PFSK-1 (cell line): ENCODE measurements around the gene DIAPH2.

Source experiments
- TAF1 ChIP-seq: IDR thresholded peaks from 2 replicates; pipeline ENCODE4 v1.6.1; 2012; ENCODE audit warnings: low read length, control low read depth, borderline replicate concordance; ENCODE audit not compliant: insufficient read depth
- TF ChIP-seq, protein P1 (sequence below), 2 experiments: IDR thresholded peaks; 2 replicates each; pipeline versions ENCODE4 v1.6.1 to v1.8.0; 2011 to 2012; ENCODE audit warnings: low read depth in 2 of 2, low read length in 2 of 2, control low read depth in 1 of 2, inconsistent platforms in 1 of 2, mild to moderate bottlenecking in 1 of 2, moderate library complexity in 1 of 2; ENCODE audit not compliant: insufficient read depth in 1 of 2

GRCh38 chrX:97504431-97504830, 819.8 kb downstream of the DIAPH2 start:
- no peak for TF ChIP-seq TAF1
- TF ChIP-seq, protein P1, sequence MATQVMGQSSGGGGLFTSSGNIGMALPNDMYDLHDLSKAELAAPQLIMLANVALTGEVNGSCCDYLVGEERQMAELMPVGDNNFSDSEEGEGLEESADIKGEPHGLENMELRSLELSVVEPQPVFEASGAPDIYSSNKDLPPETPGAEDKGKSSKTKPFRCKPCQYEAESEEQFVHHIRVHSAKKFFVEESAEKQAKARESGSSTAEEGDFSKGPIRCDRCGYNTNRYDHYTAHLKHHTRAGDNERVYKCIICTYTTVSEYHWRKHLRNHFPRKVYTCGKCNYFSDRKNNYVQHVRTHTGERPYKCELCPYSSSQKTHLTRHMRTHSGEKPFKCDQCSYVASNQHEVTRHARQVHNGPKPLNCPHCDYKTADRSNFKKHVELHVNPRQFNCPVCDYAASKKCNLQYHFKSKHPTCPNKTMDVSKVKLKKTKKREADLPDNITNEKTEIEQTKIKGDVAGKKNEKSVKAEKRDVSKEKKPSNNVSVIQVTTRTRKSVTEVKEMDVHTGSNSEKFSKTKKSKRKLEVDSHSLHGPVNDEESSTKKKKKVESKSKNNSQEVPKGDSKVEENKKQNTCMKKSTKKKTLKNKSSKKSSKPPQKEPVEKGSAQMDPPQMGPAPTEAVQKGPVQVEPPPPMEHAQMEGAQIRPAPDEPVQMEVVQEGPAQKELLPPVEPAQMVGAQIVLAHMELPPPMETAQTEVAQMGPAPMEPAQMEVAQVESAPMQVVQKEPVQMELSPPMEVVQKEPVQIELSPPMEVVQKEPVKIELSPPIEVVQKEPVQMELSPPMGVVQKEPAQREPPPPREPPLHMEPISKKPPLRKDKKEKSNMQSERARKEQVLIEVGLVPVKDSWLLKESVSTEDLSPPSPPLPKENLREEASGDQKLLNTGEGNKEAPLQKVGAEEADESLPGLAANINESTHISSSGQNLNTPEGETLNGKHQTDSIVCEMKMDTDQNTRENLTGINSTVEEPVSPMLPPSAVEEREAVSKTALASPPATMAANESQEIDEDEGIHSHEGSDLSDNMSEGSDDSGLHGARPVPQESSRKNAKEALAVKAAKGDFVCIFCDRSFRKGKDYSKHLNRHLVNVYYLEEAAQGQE (IDR thresholded peaks at IDR 0.05; ENCODE audit: insufficient read depth in 1 of 2, low read depth in 2 of 2, low read length in 2 of 2): no peak
